ENCODE data around the gene CCNT2.
"Not testable (repeated sequence)": the region's sequence is repeated elsewhere in the genome, so short reads cannot be mapped to it uniquely, and the experiment has no call there.

The CCNT2 gene

DNA sequence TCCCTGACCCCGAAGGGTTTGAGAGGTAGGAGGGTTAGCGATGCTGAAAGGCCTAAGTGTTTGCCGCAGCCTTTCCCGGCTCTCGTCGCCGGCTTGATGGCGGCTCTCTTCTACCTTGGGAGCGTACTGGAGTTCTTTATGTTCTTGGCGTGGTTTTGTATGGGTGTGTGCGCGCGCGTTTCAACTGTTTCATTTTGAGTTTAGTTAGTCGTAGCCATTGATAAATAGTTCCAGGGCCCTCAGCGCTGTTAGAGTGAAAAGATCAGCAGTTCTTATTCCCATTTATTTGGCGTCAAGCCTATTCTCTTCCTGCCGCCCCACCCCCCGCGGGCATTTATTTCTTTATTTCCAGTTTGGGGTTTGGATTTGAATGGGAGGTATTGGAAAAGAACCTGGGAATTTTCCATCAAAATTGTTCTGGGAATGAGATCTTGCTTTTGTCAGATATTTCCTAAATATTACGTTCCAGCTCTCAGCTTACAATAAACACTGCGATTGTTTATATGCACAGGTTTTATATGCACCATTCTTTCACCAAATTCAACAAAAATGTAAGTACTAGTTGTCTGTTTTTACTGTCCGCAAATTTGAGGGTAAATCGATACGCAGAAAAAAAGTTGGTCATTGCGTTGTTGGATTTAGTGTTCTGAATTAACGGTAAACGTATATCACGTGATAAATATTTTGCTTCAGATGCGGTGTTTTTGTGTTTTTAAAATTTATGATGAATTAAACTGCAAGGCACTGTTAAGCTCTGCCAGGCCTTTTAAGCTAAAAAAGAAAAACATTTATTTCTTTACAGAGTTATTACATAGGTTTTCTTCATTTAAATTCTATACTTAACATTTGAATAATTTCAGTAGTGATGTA, 954 bp downstream of the CCNT2 start:
- DNase-seq (ENCODE audit: low read depth): peak; percentile 49

DNA sequence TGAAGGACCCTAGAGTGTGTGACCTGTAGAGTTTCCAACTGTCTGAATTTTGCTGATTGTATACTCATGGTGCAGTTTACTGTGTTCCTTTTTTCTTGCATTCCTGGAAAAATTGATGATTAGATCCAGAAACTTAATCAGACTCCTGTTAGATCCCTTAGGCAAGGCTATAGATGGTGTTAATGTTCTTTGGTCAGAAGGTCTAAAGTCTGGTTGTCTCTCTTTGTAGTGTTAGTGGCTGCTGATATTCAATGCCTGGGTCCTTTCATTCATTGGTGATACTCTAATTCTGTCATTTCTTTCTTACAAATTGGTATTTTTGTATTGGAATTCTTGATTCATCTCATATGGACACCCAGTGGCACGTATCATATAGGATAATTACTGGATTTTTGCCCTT, 6.3 kb downstream of the CCNT2 start:
- no peak for DNase-seq (ENCODE audit: low read depth)

DNA sequence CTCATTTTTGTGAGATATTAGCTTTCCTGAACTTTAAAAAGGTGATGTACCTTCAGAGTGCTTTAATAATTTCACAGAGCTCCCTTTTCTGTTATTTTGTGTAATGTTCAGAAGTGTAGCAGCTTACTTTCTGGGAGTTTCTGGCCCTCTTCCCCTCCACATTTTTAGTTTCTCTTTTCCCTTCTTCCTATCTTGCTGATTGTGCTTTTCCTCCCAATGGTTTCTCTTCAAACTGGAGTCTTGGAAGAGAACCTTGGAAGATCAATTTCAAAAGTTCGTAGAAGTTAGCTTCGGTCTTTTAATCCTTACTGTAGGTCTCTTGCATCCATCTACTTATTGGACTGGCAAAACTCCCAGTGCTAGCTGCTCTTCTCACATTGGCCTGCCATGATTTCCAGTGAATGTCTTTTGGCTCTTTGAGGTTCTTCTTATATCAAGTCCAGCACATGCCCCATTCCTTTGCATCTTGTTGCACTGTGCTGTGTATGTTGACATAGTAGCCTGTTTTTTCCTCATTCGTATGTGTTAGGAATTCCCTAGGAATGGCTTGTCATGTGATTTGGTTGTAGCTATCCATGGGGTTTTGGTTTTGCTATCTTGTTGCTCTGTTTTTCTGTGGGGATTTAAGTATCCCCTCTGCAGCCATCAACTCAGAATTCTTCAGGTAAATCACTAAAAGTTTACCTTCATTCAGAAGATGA, 7.8 kb downstream of the CCNT2 start:
- peak; percentile 16 for DNase-seq (ENCODE audit: low read depth)

DNA sequence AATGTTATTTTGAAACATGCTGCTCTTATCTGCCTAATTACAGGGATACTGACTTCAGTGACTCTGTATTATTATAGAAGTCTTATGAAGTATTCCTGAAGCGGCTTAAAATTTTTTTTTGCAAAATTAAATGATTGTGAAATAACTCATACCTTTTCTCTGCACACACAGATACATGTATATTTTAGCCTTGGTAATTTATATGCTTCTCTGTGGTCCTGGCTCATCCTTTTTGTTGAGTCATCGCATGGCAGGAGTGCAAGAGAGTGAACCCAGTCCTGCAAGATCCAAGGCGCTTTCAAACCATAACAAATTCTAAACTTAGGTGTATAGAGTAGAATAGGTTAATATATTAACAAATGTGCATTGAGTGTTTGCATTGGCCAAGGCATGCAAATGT, 8.6 kb downstream of the CCNT2 start:
- peak; percentile 48 for DNase-seq (ENCODE audit: low read depth)

DNA sequence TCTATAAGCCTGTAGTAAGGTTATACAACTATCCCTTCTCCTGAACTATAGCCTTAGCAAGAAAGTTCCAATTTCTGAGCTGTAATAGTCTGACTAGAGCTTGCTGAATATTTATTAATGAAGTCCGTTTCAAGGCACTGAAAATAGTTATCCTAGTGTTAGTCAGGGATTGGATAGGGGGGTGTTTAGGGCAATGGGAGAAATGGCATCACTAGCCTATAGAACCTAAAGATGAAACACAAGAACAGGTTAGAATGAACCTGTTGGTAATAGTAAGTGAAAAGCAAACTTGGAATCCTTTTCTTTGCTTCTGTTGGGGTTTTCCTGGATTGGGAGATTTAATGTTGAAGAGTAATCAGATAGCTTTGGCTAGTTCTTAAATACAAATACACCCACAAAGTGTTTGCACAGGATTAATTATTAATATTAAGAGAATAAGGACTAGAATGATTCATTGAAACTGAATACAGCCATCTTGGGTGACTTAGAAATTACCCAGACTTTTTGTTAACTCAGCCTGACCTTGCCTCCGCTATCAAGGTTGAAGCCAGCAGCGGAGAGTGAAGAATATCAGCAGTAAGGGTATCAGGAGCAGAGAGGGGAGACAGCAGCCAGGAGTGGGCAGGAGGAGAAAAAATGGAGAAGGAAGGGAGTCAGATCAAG, 14.4 kb downstream of the CCNT2 start:
- no peak for DNase-seq (ENCODE audit: low read depth)

DNA sequence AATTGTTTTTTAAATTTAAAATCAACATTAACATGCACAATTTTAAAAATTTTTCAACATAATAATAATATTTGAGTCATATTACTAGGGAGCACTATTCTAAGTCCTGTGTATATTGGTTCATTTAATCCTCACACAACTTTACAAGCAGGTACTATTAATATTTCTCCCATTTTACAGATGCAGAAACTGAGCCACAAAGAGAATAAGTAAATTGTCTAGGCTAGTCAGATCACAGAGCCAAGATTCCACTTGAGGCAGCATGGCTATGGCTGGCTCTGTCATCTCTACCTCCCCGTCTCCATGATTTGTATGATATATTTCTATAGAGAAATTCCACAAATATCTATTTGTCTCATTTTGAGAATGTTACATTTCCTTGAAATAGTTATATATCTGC, 15.1 kb downstream of the CCNT2 start:
- DNase-seq (ENCODE audit: low read depth): no peak

DNA sequence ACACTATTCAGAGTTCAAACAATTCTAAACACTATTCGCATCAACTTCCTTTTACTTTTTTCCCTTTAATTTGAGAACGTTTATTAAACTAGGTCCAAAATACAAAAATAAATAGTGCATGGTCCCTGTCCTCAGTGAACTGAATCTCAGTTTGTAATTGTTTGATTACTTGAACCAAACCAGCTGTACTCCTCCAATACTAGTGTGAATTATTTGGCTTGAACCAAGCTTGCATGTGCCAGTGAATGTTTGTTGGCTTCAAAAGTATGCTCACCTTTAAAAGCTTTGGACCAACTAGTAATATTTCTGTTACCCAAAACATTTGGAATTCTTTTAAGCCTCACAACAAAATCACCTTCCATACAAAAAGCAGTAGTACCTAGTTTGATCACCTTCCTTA, 15.5 kb downstream of the CCNT2 start:
- no peak for DNase-seq (ENCODE audit: low read depth)

DNA sequence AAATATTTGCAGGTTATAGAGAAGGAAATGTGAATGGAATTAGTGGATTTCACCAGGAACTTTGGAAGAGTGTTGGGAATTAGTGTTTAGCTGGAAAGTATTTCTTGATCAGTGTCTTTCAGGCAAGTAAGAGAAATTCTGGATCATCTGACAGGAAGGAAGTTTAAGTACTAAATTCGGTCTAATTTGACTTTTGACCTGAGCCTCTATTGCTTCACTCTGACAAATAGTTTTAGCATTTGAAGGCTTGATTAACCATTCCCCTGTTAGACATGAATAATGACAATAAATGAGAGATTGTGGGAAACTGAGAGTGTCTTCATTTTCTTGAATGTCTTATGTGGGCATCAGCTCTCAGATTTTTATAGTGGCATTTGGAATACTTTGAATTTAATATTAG, 16.0 kb downstream of the CCNT2 start:
- peak; percentile 21 for DNase-seq (ENCODE audit: low read depth)

DNA sequence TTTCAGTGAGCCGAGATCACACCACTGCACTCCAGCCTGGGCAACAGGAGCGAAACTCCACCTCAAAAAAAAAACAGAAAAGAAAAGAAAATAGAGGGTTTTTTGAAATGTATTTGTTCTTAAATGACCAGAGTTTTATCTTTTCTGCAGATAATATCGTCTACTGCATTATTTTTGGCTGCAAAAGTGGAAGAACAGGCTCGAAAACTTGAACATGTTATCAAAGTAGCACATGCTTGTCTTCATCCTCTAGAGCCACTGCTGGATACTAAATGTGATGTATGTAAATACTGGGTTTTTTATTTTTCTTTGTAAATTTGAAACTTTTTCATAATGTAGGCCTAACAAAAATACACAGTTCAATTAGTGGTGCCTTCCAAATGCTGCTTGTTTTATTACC, 18.1 kb downstream of the CCNT2 start:
- no peak for DNase-seq (ENCODE audit: low read depth)

DNA sequence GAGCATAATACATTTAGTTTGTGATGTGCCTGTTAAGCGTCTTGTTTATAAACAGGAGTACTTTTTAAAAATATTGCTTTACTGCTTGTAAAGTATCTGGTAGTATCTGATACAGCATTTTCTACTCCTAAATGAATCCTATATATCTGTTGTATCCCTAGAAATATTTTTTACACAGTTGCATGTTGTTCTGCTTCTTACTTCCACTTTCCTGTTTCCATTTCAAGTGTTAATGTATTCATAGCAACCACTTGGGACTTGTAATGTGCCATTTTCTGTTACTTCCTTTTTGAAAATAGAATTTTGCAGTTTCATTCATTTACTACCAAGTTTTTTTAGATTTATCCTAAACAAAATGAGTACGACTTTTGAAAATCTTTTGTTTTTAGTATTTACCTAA, 24.9 kb downstream of the CCNT2 start:
- DNase-seq (ENCODE audit: low read depth): no peak

DNA sequence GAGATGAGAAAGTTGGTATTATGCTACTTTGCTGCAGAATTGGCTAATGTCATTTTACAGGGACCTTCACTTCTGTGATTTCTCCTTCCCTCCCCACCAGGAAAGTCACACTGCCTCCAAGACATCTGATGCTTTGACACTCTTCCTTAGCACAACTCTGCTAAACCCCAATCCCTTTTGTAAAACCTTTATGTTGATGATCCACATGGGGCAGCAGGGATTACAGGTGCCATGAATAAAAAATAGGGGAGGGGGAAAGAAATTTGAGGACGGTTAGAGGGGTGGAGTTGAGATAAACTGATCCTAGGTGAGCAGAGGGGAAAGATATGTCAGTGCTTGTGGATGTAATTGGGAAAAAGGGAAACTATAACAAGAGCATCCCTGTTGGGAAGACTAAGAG, 26.4 kb downstream of the CCNT2 start:
- DNase-seq (ENCODE audit: low read depth): no peak

DNA sequence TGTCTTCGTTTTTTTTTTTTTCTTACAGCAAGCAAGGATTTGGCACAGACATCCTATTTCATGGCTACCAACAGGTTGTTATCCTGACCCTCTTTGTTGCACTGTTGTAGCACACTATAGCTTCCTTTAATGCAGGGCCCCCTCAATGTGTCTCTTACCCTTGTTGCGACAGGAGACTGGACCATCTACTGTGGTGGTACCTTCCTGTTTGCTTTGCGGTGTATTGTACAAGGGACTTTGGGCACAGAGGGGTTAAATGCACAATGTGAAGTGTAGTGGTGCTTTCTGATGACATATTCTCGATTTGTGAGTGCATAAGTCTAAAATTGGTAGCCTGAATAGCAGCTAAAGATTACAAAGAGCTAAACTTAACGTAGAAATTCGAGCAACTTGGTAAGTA, 27.5 kb downstream of the CCNT2 start:
- DNase-seq (ENCODE audit: low read depth): no peak

DNA sequence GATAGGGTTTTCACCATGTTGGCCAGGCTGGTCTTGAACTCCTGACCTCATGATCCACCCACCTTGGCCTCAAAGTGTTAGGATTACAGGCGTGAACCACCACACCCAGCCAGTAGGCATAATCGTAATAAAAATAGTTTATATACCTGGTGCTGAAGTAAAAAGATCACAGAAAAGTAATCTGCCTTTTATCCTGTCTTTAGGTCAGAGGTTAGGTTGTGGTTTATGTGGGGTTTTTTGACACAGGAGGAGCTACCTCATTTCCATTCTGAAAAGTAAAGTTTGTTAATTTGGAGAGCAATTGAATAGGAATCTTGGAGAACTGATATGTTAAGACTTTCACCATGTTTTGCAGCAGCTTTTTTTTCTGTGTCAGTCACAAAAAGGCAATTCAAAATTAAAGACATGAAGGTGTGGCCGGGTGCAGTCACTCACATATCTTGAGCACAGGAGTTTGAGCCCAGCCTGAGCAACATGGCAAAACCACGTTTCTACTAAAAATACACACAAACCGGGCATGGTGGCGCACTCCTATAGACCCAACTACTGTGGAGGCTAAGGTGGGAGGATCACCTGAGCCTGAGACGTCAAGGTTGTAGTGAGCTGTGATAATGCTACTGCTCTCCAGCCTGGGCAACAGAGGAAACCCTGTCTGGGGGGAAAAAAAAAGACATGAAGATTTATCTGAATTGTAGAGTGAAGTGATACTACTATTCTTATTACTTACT, 31.5 kb downstream of the CCNT2 start:
- no peak for DNase-seq (ENCODE audit: low read depth)

DNA sequence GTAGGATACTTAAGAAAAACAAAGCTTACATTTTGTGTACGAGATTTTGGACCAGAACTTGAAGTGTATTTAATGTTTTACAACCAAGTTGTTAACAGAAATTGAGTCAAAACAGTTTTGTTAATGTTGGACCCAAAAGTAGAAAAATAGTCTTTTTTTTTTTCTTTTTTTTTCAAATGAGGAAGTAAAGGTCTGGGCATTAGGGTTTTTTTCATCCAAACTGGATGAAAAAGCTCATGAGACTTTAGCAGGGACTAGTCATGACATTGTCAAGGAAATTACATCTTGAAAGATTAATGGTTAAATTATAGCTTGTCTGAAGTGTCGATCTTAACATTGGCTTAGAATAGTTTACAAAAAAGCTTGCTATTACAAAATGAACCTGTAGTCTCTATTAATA, 32.3 kb downstream of the CCNT2 start:
- no peak for DNase-seq (ENCODE audit: low read depth)

DNA sequence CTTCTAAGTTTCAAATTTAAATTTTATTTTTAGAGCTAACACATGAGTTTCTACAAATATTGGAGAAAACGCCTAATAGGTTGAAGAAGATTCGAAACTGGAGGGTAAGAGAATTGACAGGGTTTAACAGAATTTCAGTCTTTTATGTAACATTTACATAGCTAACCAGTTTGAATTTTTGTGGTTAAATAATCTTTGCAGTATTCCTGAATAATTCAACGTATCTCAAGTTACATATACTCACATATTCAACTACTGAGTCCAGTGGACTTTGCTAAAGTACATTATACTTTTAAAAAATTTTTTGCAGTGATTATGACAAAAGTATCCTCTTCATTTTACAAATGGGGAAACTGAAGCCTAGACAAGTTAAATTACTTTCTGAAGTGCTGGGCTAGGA, 34.0 kb downstream of the CCNT2 start:
- no peak for DNase-seq (ENCODE audit: low read depth)

DNA sequence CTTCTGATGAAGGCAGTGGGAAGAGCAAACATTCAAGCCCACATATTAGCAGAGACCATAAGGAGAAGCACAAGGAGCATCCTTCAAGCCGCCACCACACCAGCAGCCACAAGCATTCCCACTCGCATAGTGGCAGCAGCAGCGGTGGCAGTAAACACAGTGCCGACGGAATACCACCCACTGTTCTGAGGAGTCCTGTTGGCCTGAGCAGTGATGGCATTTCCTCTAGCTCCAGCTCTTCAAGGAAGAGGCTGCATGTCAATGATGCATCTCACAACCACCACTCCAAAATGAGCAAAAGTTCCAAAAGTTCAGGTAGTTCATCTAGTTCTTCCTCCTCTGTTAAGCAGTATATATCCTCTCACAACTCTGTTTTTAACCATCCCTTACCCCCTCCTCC, 35.4 kb downstream of the CCNT2 start:
- DNase-seq (ENCODE audit: low read depth): no peak

DNA sequence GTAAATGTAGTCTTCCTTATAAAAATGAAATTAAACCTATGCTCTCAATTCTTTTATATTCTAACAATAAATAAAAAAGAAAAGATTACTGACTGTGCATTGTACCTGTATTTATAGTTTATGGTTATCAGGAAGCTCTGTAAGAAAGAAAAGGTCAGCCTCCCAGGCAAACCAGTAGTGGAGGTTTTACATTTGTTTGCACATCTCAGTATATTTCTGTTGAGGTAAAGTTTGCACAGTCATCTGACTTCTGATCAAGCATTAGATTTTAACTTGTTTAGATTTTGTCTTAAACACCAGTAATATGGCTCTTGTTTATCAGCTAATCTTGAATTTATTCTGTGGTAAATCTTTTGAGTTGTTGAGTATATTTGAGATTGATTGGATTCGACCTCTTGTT, 37.1 kb downstream of the CCNT2 start:
- DNase-seq (ENCODE audit: low read depth): no peak

DNA sequence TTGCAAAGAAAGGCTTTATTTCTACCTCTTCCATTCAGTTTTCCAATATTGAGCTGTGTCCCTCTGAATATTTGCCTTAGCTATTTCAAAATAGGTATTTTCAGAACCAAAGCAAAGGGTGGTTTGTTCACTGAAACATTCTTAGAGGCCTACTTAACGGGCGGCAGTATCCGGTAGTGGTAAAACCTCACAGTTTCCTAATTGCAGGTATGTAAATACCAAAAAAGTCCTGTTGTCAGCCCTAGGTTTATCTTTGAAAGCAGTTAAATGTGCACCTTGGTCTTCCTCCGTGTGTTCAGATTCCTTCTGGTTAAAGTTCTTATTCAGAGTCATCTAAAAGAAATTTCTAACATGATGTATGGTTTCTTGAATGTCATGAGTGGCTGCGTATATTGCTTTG, 38.9 kb downstream of the CCNT2 start:
- DNase-seq (ENCODE audit: low read depth): no peak

DNA sequence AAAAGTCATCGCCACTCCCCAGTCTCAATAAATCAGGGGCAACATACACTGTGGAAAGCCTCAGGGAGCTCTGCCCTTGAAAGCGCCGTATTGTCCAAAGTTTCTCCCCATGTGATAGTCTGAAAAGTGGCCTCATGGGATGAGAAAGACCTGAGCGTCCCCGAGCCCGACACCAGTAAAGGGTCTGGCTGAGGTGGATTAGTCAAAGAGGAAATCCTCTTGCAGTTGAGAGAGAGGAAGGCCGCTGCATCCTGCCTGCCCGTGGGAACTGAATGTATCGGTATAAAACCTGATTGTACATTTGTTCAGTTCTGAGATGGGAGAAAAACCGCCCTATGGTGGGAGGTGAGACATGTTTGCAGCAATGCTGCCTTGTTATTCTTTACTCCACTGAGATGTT, 48.5 kb downstream of the CCNT2 start:
- not testable (repeated sequence) for DNase-seq (ENCODE audit: low read depth)

DNA sequence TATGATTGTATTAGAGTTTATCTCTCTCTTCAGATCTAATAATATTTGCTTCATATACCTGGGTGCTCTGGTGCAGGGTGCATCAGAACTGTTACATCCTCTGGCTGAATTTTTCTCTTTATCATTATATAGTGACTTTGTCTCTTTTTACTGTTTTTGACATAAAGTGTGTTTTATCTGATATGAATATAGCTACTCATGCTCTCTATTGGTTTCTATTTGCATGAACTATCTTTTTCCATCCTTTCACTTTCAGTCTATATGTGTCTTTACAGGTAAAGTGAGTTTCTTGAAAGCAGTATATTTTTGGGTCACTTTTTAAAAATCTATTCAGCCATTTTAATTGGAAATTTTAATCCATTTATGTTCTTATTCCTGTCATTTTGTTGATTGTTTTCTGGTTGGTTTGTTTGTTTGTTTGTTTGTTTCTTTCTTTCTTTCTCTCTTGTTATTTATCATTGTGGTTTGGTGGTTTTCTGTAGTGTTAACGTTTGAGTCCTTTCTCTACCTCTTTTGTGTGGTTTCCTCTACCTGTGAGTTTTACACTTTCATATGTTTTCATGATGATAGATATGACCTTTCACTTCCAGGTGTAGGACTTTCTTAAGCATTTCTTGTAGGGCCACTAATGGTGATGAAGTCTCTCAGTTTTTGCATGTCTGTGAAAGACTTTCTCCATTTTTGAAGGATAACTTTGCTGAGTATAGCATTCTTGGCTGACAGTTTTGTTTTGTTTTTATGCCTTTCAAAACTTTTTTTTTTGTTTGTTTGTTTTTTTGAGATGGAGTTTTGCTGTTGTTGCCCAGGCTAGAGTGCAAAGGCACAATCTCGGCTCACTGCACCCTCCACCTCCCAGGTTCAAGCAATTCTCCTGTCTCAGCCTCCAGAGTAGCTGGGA, 54.9 kb downstream of the CCNT2 start:
- no peak for DNase-seq (ENCODE audit: low read depth)

DNA sequence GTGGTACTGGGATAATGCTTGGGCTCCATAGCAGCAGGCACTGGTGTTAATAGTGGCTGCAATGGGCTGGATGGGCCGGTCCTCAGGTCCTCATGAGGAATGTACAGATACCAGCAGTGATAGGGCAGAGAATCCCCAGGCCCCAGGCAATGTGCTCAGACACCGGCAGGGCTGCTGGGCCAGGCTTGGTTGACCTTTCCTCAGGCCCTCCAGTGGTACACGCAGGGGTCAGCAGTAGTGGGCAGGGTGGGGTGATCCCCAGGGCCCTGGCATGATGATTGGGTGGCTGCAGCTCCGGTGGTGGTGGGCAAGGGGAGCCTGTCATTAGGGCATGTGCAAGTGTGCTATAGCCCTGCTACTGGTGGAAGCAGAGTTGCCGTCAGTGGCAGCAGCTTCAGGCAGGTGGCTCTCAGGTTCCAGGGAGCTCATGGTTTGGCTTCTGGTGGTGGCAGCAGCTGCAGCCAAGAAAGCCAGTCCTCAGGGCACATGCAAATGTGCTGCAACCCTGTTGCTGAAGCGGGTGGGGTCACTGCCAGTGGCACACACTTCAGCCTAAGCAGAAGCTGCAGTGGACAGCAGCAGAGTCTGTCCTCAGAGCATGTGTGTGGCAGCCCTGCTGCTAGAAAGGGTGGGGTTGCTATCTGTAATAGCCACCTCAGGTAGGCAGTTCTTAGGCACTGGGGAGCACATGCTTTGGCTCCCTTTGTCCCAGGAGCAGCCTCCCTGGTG, 56.8 kb downstream of the CCNT2 start:
- no peak for DNase-seq (ENCODE audit: low read depth)
